ENCODE measurements around the gene FAM229A.
A peak's percentile ranks its signal among the peaks of the same experiment; 100 is the strongest.

The FAM229A gene

GRCh38 chr1:32346532-32347157 lies 15.6 kb downstream of the FAM229A start:
- DNase-seq (ENCODE audit: low read depth), result no peak

GRCh38 chr1:32345289-32345827 lies 16.9 kb downstream of the FAM229A start:
- no peak for DNase-seq (ENCODE audit: low read depth)

GRCh38 chr1:32342704-32343103 lies 19.6 kb downstream of the FAM229A start:
- no peak for DNase-seq (ENCODE audit: low read depth)

GRCh38 chr1:32341971-32342370 lies 20.3 kb downstream of the FAM229A start:
- DNase-seq (ENCODE audit: low read depth), result no peak

GRCh38 chr1:32341186-32341757 lies 21.0 kb downstream of the FAM229A start:
- DNase-seq (ENCODE audit: low read depth), result no peak

- no peak for DNase-seq (ENCODE audit: low read depth)
These were observed 22.8 kb downstream of the FAM229A start for GRCh38 chr1:32339363-32339978.

GRCh38 chr1:32338637-32339145 lies 23.6 kb downstream of the FAM229A start:
- DNase-seq (ENCODE audit: low read depth), result no peak

GRCh38 chr1:32337855-32338636 lies 24.2 kb downstream of the FAM229A start:
- no peak for DNase-seq (ENCODE audit: low read depth)

- DNase-seq (ENCODE audit: low read depth), result peak; percentile 40
These were observed 25.2 kb downstream of the FAM229A start for GRCh38 chr1:32336963-32337675.

- no peak for DNase-seq (ENCODE audit: low read depth)
These were observed 25.7 kb downstream of the FAM229A start for GRCh38 chr1:32336591-32336932.

GRCh38 chr1:32335790-32336590 lies 26.3 kb downstream of the FAM229A start, which contains the start of gene MARCKSL1:
Gene MARCKSL1, minus strand, starts transcription at chr1:32336233. Its CDS starts 200 bp downstream, at chr1:32336033.
- DNase-seq (ENCODE audit: low read depth), result peak; percentile 56

GRCh38 chr1:32335535-32335789 lies 26.8 kb downstream of the FAM229A start:
- DNase-seq (ENCODE audit: low read depth), result no peak

- DNase-seq (ENCODE audit: low read depth), result no peak
These were observed 27.3 kb downstream of the FAM229A start for GRCh38 chr1:32334864-32335534.

GRCh38 chr1:32334274-32334861 lies 27.9 kb downstream of the FAM229A start:
- no peak for DNase-seq (ENCODE audit: low read depth)

- no peak for DNase-seq (ENCODE audit: low read depth)
These were observed 28.9 kb downstream of the FAM229A start for GRCh38 chr1:32333251-32333963.

- DNase-seq (ENCODE audit: low read depth), result no peak
These were observed 29.8 kb downstream of the FAM229A start for GRCh38 chr1:32332290-32333079.

- no peak for DNase-seq (ENCODE audit: low read depth)
These were observed 30.7 kb downstream of the FAM229A start for GRCh38 chr1:32331549-32331948.

- no peak for DNase-seq (ENCODE audit: low read depth)
These were observed 31.6 kb downstream of the FAM229A start for GRCh38 chr1:32330558-32331151.
